Urothelium cell line (cell line): ENCODE measurements around the gene CMTM5.
A peak's percentile ranks its signal among the peaks of the same experiment; 100 is the strongest.

Experiments
- DNase-seq: peaks from one replicate; pipeline ENCODE4 v3.0.0; 2011; ENCODE audit warnings: low spot score, mixed read lengths
- FAIRE-seq: peaks from 2 replicates; lab custom pipeline; 2011; peaks lifted over from hg19 to GRCh38; lab: Jason Lieb, UNC

CMTM5 gene

DNA sequence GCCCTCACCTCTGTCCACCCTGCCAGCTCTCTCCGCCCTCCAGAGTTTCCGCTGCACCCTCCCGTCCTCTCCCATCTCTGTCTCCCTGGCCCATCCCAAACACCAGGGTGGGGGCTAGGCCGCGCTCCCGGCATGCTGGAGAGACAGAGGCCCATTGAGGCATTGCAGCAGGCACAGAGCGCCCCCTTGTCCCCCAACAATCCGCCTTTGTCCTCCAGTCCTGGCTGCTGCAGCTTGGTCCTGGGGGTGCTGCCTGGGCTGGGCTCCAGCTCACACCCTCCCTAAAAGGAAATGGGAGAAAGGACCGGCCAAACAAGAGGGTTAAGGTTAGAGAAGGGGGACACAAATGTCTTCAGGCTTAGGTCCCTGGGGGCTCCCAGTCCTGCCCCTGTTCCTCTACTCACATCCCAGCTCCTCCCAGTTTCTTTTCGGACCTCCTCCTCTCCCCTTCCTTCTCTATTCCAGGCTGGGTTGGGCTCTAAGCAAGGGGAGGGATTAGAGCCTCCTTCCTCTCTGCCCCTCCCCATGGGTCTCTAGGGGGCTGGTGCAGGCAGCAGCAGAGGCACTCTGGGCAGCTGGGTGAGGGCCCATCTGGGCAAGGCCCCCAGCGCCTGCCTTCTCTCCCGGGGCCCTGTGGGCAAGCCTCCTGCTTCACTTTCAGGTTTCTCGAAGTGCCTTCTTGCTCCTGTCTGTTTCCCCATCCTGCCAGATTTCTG lies at the start of gene CMTM5:
CMTM5 (plus strand) TSS at position 565 of the 716 bp plus-strand sequence. CDS start 206 bp downstream, outside the sequence.
- FAIRE-seq, result no peak

DNA sequence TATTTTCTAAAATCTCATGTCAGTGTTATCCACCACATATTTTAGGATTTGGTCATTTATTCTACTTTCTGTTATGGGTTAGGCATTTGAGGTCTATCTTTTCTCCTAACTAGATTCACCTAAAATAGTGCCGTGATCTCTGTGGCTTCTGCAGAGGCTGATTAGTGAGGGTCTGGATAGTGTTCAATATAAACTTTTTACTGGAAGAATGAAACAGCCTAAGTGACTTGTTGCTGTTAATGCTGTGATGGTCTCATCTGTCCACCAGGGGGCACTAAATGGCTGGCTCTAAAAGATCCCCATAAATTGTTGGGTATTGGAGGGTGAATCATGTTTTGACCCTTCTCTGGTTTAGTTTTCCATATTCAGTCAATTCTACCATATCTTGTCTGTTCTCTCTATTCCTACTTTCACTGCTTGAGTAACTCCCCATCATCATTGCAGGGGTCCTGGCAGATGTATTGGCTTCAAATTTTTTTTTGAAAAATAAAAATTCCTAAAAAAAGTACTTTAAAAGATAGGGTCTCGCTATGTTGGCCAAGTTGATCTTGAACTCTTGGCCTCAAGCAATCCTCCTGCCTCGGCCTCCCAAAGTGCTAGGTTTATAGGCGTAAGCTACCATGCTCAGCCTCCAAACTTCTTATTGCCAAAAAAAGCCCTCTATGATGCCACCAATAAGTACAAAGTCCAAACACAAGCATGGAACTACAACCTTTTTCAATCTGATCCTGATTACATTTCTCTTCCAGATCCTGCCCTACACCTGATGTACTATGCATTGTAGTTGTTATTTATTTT lies 48.7 kb upstream of the CMTM5 start:
- FAIRE-seq, result no peak

More for the DNA sequence above, at the start of gene CMTM5:
- DNase-seq, result no peak

GRCh38 chr14:23335623-23336022 lies 41.2 kb upstream of the CMTM5 start:
- FAIRE-seq, result no peak
- DNase-seq, result no peak

More for the DNA sequence above, 48.7 kb upstream of the CMTM5 start:
- peak; percentile 67 for DNase-seq

GRCh38 chr14:23339506-23340268 lies 37.2 kb upstream of the CMTM5 start:
- FAIRE-seq (no peak), DNase-seq (no peak)

GRCh38 chr14:23344481-23344880 lies 32.4 kb upstream of the CMTM5 start:
- FAIRE-seq (no peak), DNase-seq (no peak)

- FAIRE-seq, result no peak
These were observed 30.7 kb upstream of the CMTM5 start for GRCh38 chr14:23345987-23346692.

DNA sequence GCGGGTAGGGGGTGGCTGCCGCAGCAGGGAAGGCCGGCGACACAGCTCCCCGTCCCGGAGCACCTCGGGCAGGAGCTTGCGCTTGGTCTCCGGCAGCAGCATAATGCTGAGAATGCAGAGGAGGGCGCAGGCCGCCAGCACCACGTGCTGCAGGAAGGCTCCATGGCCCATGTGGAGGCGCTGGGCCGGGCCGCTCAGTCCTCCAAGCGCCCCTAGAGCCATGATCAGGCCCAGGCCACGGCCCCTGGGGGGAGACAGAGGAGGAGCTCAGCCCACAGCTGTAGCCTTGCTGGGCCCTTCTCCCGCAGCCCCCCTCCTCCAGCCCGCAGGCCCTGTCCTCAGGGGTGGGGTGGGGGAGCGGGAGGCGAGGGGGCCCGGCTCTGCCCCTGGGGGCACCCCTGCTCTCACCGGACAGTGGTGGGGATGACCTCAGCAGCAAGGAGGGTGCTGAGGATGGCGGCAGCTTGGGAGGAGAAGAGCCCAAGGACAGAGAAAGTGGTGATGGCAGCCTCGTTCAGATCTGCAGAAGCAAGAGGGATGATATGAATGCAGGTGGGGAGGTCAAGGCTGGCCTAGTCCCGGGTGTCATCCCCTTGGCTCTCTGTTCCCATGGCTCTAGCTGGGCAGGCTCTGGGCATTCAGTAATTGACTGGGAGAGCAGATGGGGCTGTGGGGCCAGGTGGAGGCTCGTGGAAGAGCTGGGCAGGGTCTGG lies 30.0 kb upstream of the CMTM5 start:
- DNase-seq, result no peak
- FAIRE-seq, result no peak

More at GRCh38 chr14:23345987-23346692, 30.7 kb upstream of the CMTM5 start:
- DNase-seq, result no peak

DNA sequence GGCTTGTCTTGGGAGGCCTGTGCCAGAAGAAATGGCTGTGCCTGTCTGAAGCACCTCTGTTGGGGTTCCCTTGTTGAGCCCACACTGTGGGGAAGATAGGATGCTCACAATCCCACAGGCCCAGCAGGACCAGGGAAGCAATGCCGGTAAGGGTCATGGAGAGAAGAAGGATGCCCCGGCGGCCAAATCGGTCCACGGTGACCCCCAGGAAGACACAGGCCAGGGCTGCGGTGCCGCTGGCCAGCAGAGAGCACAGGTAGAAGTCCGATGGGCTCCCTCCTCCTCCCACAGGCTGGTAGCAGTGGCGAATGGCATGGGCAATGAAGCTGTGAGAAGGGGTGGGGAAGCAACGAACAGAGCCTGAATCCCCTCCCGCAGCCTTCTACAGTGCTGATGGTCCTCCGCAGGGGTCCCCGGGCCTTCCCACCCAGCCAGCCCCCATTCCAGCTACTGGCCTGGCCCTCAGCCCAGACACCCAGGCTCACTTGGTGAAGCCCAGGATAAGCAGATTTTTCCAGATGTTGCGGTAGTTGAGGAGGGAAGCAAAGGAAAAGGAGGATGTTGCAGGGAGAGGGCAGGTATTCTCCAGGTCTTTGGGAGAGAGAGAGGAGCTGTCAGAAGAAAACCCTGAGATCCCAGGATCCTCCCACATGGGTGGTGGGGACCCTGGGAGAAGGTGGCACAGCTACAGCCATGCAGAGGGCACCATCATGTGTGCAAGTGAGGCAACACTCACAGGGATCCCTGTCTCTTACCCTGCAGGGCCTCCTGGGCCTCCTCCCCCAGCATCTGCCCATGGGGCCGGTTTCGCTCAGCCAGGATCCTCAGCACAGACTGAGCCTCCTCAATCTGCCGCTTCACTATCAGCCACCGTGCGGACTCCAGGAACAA lies 29.2 kb upstream of the CMTM5 start:
- DNase-seq, result no peak
- FAIRE-seq, result no peak

- FAIRE-seq (no peak), DNase-seq (no peak)
These were observed 28.6 kb upstream of the CMTM5 start for GRCh38 chr14:23348297-23348655.

- FAIRE-seq (no peak), DNase-seq (no peak)
These were observed 27.5 kb upstream of the CMTM5 start for GRCh38 chr14:23349156-23349845.

DNA sequence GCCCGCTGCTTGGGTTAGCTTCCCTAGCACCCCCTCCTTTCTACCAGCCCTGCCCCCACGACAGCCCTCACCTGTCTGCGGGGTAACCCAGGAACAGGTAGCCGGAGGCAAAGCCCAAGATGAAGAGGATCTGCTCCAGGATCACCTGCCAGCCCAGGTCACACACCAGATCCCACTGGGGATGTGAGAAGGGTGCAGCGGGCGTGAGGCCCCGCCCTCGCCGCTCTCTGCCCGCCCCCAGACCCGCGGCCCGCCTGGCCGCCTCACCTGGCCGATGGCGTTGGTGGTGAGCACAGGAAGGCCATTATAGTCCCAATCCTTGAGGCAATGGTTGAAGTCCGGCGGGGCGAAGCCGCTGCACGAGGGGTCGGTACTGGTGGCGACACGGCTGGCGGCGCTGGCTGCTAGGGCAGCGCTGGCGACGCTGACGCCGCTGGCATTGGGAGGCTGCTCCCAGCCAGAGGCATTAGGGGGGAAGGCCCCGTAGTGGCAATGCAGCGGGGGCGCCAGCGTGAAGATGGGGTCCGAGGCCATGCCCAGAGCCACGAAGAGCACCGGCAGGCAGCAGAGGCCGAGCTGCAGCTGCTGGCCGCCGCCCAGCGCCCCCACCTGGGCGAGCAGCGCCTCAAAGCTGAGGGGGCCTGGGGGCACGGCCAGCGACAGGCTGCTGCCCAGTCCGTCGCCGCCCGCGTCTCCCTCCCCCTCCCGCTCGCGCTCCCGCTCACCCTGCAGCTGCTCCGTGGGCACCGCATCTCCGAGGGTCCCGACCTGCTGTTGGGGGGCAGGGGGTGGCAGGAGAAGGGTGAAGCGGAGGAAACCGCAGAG lies 25.0 kb upstream of the CMTM5 start:
- FAIRE-seq, result no peak
- DNase-seq, result peak; percentile 53

GRCh38 chr14:23352506-23353432 lies 24.1 kb upstream of the CMTM5 start, which contains the start of gene SLC22A17:
SLC22A17 (minus strand) TSS chr14:23352887.
- DNase-seq, result peak; percentile 93

GRCh38 chr14:23353433-23353780 lies 23.4 kb upstream of the CMTM5 start:
- FAIRE-seq, result no peak
- DNase-seq, result no peak

More at GRCh38 chr14:23352506-23353432, 24.1 kb upstream of the CMTM5 start, which contains the start of gene SLC22A17:
- no peak for FAIRE-seq

GRCh38 chr14:23354990-23355389 lies 21.9 kb upstream of the CMTM5 start:
- no peak for FAIRE-seq
- DNase-seq, result no peak

GRCh38 chr14:23355871-23356435 lies 20.9 kb upstream of the CMTM5 start:
- no peak for FAIRE-seq

GRCh38 chr14:23356662-23357061 lies 20.2 kb upstream of the CMTM5 start:
- no peak for FAIRE-seq
- DNase-seq, result no peak

More at GRCh38 chr14:23355871-23356435, 20.9 kb upstream of the CMTM5 start:
- no peak for DNase-seq
